Body of pancreas (tissue), 4 donors: Measurements from ENCODE around the gene MSH2.

Experiments used
- CTCF ChIP-seq, 7 experiments: fragments of 450-650 bp in 4 of 7; fragments of 200-600 bp in 3 of 7; sonication (generic) in 3 of 7; IDR thresholded peaks; one replicate each; pipeline ENCODE4 v1.5.1; 2016 to 2019; ENCODE audit warnings: antibody characterized with exemption in 7 of 7
- POLR2A ChIP-seq, 3 donors: fragments of 450-650 bp; IDR thresholded peaks; one replicate each; pipeline ENCODE4 v1.6.1; 2016; ENCODE audit warnings: antibody characterized with exemption in 3 of 3, mild to moderate bottlenecking in 2 of 3

- TF ChIP-seq CTCF (IDR thresholded peaks at IDR 0.05) = no peak
- no peak for TF ChIP-seq POLR2A (IDR thresholded peaks at IDR 0.05)
Measured at GRCh38 chr2:47459021-47459420, 56.1 kb downstream of the MSH2 start.
